Type B pancreatic cell (in vitro differentiated cells): ENCODE data around the gene ADGRE3. TPM values are rescaled to one million over a fixed set of nuclear protein-coding genes. Genes with fewer than 3 reads are reported as not detected.

Experiments
- DNase-seq: peaks from one replicate; pipeline ENCODE4 v3.0.0; 2021; ENCODE audit warnings: mixed read lengths; ENCODE audit not compliant: unreplicated experiment; ENCODE audit errors: extremely low spot score
- H3K27ac Mint-ChIP-seq: 2 replicates; pipeline ENCODE4 v1.8.0; 2021; ENCODE audit warnings: mild to moderate bottlenecking, mixed read lengths
- H3K27me3 Mint-ChIP-seq: 2 replicates; pipeline ENCODE4 v1.8.0; 2021; ENCODE audit warnings: mixed read lengths
- H3K36me3 Mint-ChIP-seq: 2 replicates; pipeline ENCODE4 v1.8.0; 2021; ENCODE audit warnings: mixed read lengths
- H3K4me1 Mint-ChIP-seq: one replicate; pipeline ENCODE4 v1.8.0; 2021; ENCODE audit warnings: mixed read lengths; ENCODE audit not compliant: unreplicated experiment
- H3K4me3 Mint-ChIP-seq: 2 replicates; pipeline ENCODE4 v1.8.0; 2021; ENCODE audit warnings: mild to moderate bottlenecking, mixed read lengths
- H3K9me3 Mint-ChIP-seq: 2 replicates; pipeline ENCODE4 v1.8.0; 2021; ENCODE audit warnings: mixed read lengths
- CTCF ChIP-seq: fragments of 200-600 bp; sonication (generic); conservative IDR thresholded peaks from 2 replicates; pipeline ENCODE4 v1.5.0; 2021; ENCODE audit warnings: antibody characterized with exemption, mild to moderate bottlenecking
- total RNA-seq: library from RNA; stranded (reverse); gene quantifications from 2 replicates; pipeline ENCODE4 v1.2.1, GENCODE V29; 2021; ENCODE audit warnings: low replicate concordance

Gene ADGRE3
- total RNA-seq, 1 donor from 2014 or later, result not detected

GRCh38 chr19:14577264-14577663 lies 97.4 kb downstream of the ADGRE3 start:
- Mint-ChIP-seq H3K27ac (no peak overlapping the region), H3K36me3 (no peaks in the 10 kb centered on the region), H3K4me3 (no peak overlapping the region), H3K27me3 (no peaks in the 10 kb centered on the region), H3K9me3 (no peaks in the 10 kb centered on the region), H3K4me1 (peaks cover 6% of the 10 kb centered on the region)
- TF ChIP-seq CTCF, result no peak
- DNase-seq, result no peak

- Mint-ChIP-seq H3K4me1 (peaks cover 13% of the 10 kb centered on the region), H3K36me3 (no peaks in the 10 kb centered on the region), H3K4me3 (no peak overlapping the region), H3K9me3 (no peaks in the 10 kb centered on the region), H3K27ac (no peak overlapping the region), H3K27me3 (no peaks in the 10 kb centered on the region)
- DNase-seq, result no peak
- TF ChIP-seq CTCF, result no peak
These were observed 98.3 kb downstream of the ADGRE3 start for GRCh38 chr19:14576363-14576762.

GRCh38 chr19:14575428-14575980 lies 99.1 kb downstream of the ADGRE3 start:
- Mint-ChIP-seq H3K36me3 (no peaks in the 10 kb centered on the region), H3K4me1 (peaks cover 13% of the 10 kb centered on the region), H3K4me3 (no peak overlapping the region), H3K27ac (no peak overlapping the region), H3K27me3 (no peaks in the 10 kb centered on the region), H3K9me3 (no peaks in the 10 kb centered on the region)
- no peak for DNase-seq
- no peak for TF ChIP-seq CTCF

GRCh38 chr19:14571695-14572490 lies 102.8 kb downstream of the ADGRE3 start, which contains the start of gene NDUFB7:
TSS of gene NDUFB7 (minus strand) at chr19:14572066. CDS start at chr19:14572000, 66 bp downstream.
- peak within 1 kb of the TSS; percentile 85 for H3K27ac Mint-ChIP-seq
- peaks cover 19% of the 10 kb centered on the region for H3K4me1 Mint-ChIP-seq
- peak; percentile 77 for TF ChIP-seq CTCF
- peaks cover 3% of the 10 kb centered on the region for H3K36me3 Mint-ChIP-seq
- H3K4me3 Mint-ChIP-seq, result peak within 1 kb of the TSS; percentile 95
- H3K27me3 Mint-ChIP-seq, result no peaks in the 10 kb centered on the region
- peak; percentile 89 for DNase-seq
- no peaks in the 10 kb centered on the region for H3K9me3 Mint-ChIP-seq

GRCh38 chr19:14570864-14571527 lies 103.6 kb downstream of the ADGRE3 start:
- peaks cover 19% of the 10 kb centered on the region for H3K4me1 Mint-ChIP-seq
- no peaks in the 10 kb centered on the region for H3K9me3 Mint-ChIP-seq
- TF ChIP-seq CTCF, result no peak
- H3K36me3 Mint-ChIP-seq, result peaks cover 3% of the 10 kb centered on the region
- no peak for DNase-seq
- peak overlapping the region; percentile 56 for H3K27ac Mint-ChIP-seq
- peak overlapping the region; percentile 95 for H3K4me3 Mint-ChIP-seq
- no peaks in the 10 kb centered on the region for H3K27me3 Mint-ChIP-seq

Other genes with a start within 250 kb of the ADGRE3 start
- gene PKN1, start 241.5 kb downstream of the ADGRE3 start, total RNA-seq, result 63.1 and 85.3 TPM in 2 replicates
- gene PTGER1, start 199.5 kb downstream of the ADGRE3 start, total RNA-seq, result 0.56 and 1.0 TPM in 2 replicates
- 123 and 308 TPM in 2 replicates for gene GIPC1, start 178.7 kb downstream of the ADGRE3 start, total RNA-seq
- gene DNAJB1, start 156.4 kb downstream of the ADGRE3 start, total RNA-seq, result 142 and 277 TPM in 2 replicates
- 171 and 240 TPM in 2 replicates for gene TECR, start 145.2 kb downstream of the ADGRE3 start, total RNA-seq
- 137 and 188 TPM in 2 replicates for gene NDUFB7, start 102.8 kb downstream of the ADGRE3 start, total RNA-seq
- not detected in 2 replicates for gene CLEC17A, start 91.8 kb downstream of the ADGRE3 start, total RNA-seq
- 11.1 and 22.5 TPM in 2 replicates for gene ZNF333, start 15.2 kb upstream of the ADGRE3 start, total RNA-seq
- gene ADGRE2, start 103.7 kb upstream of the ADGRE3 start, total RNA-seq, result 1.1 and 10.3 TPM in 2 replicates
- gene OR7A5, start 160.3 kb upstream of the ADGRE3 start, total RNA-seq, result not detected in 2 replicates
- gene OR7C1, start 160.3 kb upstream of the ADGRE3 start, total RNA-seq, result not detected in 2 replicates
- gene OR7A10, start 174.1 kb upstream of the ADGRE3 start, total RNA-seq, result not detected in 2 replicates
- gene OR7A17, start 211.3 kb upstream of the ADGRE3 start, total RNA-seq, result not detected in 2 replicates